ENCODE results near the gene CDK3.

Gene CDK3

GRCh38 chr17:75978938-75979704 lies 21.5 kb upstream of the CDK3 start, which contains the start of the genes ACOX1 and TEN1:
TSS of gene ACOX1 (minus strand) at chr17:75979166. CDS start at chr17:75979073, 93 bp downstream.
TSS of gene TEN1 (plus strand) at chr17:75979240. CDS start at chr17:75986193, 6,953 bp downstream.
- H3K4me1 ChIP-seq (ENCODE audit: insufficient read depth, low read length, severe bottlenecking) = peaks cover 51% of the 10 kb centered on the region
- H4K20me1 ChIP-seq (ENCODE audit: insufficient read depth, low read length) = no peaks in the 10 kb centered on the region
- H3K9me3 ChIP-seq (ENCODE audit: low read length) = no peaks in the 10 kb centered on the region
- H3K4me3 ChIP-seq (ENCODE audit: low read depth, low read length, poor library complexity, severe bottlenecking) = peak within 1 kb of the TSS; percentile 83
- peak within 1 kb of the TSS; percentile 81 for H3K27ac ChIP-seq (ENCODE audit: low read depth, low read length, poor library complexity, severe bottlenecking)
- H3K36me3 ChIP-seq (ENCODE audit: insufficient read depth, low read length) = no peaks in the 10 kb centered on the region
- no peak within 1 kb of the TSS for H2AFZ ChIP-seq (ENCODE audit: low read length)
- TF ChIP-seq CTCF (IDR thresholded peaks at IDR 0.05; ENCODE audit: low read length) (peak; percentile 18; the same call in 1 of the 2 replicates), EZH2 (IDR thresholded peaks at IDR 0.05; ENCODE audit: borderline replicate concordance, low read length) (no peak)
- H3K79me2 ChIP-seq (ENCODE audit: insufficient read depth, low read length) = no peaks in the 10 kb centered on the region
- H3F3A ChIP-seq (ENCODE audit: insufficient read depth, low read length) = no peaks in the 10 kb centered on the region
- H3K9me2 ChIP-seq (ENCODE audit: low read depth, low read length) = no peaks in the 10 kb centered on the region
- H3K27me3 ChIP-seq (ENCODE audit: insufficient read depth, low read length) = no peaks in the 10 kb centered on the region
- peak within 1 kb of the TSS; percentile 96 for H3K9ac ChIP-seq (ENCODE audit: low read length)
- H3K4me2 ChIP-seq (ENCODE audit: low read length) = peak within 1 kb of the TSS; percentile 98

- Histone ChIP-seq H3K4me1 (ENCODE audit: insufficient read depth, low read length, severe bottlenecking) (peaks cover 52% of the 10 kb centered on the region), H3F3A (ENCODE audit: insufficient read depth, low read length) (no peaks in the 10 kb centered on the region), H3K4me2 (ENCODE audit: low read length) (peak overlapping the region; percentile 98), H3K27me3 (ENCODE audit: insufficient read depth, low read length) (no peaks in the 10 kb centered on the region), H3K27ac (ENCODE audit: low read depth, low read length, poor library complexity, severe bottlenecking) (peak overlapping the region; percentile 81), H3K9ac (ENCODE audit: low read length) (peak overlapping the region; percentile 96), H3K4me3 (ENCODE audit: low read depth, low read length, poor library complexity, severe bottlenecking) (peak overlapping the region; percentile 83), H3K36me3 (ENCODE audit: insufficient read depth, low read length) (no peaks in the 10 kb centered on the region), H3K9me2 (ENCODE audit: low read depth, low read length) (no peaks in the 10 kb centered on the region), H3K9me3 (ENCODE audit: low read length) (no peaks in the 10 kb centered on the region), H4K20me1 (ENCODE audit: insufficient read depth, low read length) (no peaks in the 10 kb centered on the region), H3K79me2 (ENCODE audit: insufficient read depth, low read length) (no peaks in the 10 kb centered on the region), H2AFZ (ENCODE audit: low read length) (no peak overlapping the region)
- TF ChIP-seq EZH2 (IDR thresholded peaks at IDR 0.05; ENCODE audit: borderline replicate concordance, low read length) = no peak
- no peak for TF ChIP-seq CTCF (IDR thresholded peaks at IDR 0.05; ENCODE audit: low read length)
Observed at GRCh38 chr17:75979705-75980187, 20.9 kb upstream of the CDK3 start.

GRCh38 chr17:75980188-75981018 lies 20.3 kb upstream of the CDK3 start:
- Histone ChIP-seq H3K4me3 (ENCODE audit: low read depth, low read length, poor library complexity, severe bottlenecking) (peak overlapping the region; percentile 83), H3K4me1 (ENCODE audit: insufficient read depth, low read length, severe bottlenecking) (peaks cover 52% of the 10 kb centered on the region), H3K9me2 (ENCODE audit: low read depth, low read length) (no peaks in the 10 kb centered on the region), H3K4me2 (ENCODE audit: low read length) (peak overlapping the region; percentile 98), H3K27me3 (ENCODE audit: insufficient read depth, low read length) (no peaks in the 10 kb centered on the region), H3K9me3 (ENCODE audit: low read length) (no peaks in the 10 kb centered on the region), H3K9ac (ENCODE audit: low read length) (peak overlapping the region; percentile 96), H3K36me3 (ENCODE audit: insufficient read depth, low read length) (no peaks in the 10 kb centered on the region), H4K20me1 (ENCODE audit: insufficient read depth, low read length) (no peaks in the 10 kb centered on the region), H3K79me2 (ENCODE audit: insufficient read depth, low read length) (no peaks in the 10 kb centered on the region), H2AFZ (ENCODE audit: low read length) (no peak overlapping the region), H3K27ac (ENCODE audit: low read depth, low read length, poor library complexity, severe bottlenecking) (peak overlapping the region; percentile 81), H3F3A (ENCODE audit: insufficient read depth, low read length) (no peaks in the 10 kb centered on the region)
- no peak for TF ChIP-seq EZH2 (IDR thresholded peaks at IDR 0.05; ENCODE audit: borderline replicate concordance, low read length)
- no peak for TF ChIP-seq CTCF (IDR thresholded peaks at IDR 0.05; ENCODE audit: low read length)
